GM12878 (cell line): ENCODE measurements around the gene ADCY9. TPM values are rescaled to one million over a fixed set of nuclear protein-coding genes. Genes with fewer than 3 reads are reported as not detected.

Experiments used
- ATAC-seq: fragments of 200-7000 bp; cut with Tn5 transposase; 3 replicates; pipeline ENCODE4 v1.9.1; 2020; ENCODE audit warnings: mild to moderate bottlenecking, moderate library complexity
- BruUV-seq: library from RNA; stranded (reverse); fragments of 400-500 nt; replicated peaks from 2 replicates; lab custom pipeline; 2021; lab: Mats Ljungman, UMichigan
- CTCF ChIA-PET: fragments of 300-600 bp; sonication (Branson Sonifier 250); formaldehyde crosslinking; extraction: SDS; loops from one replicate; lab custom pipeline; 2021; ENCODE audit warnings: inconsistent platforms; lab: Yijun Ruan, JAX
- POLR2A ChIA-PET: fragments of 350-600 bp; formaldehyde crosslinking; extraction: SDS; loops from one replicate; lab custom pipeline; 2021; ENCODE audit warnings: inconsistent platforms; lab: Charles Lee
- RAD21 ChIA-PET: fragments of 300-600 bp; sonication (Branson Sonifier 250); formaldehyde crosslinking; loops from one replicate; lab custom pipeline; 2023; ENCODE audit warnings: antibody characterized with exemption; ENCODE audit not compliant: unreplicated experiment; lab: Charles Lee
- SMC1A ChIA-PET: fragments of 300-600 bp; sonication (Branson Sonifier 250); formaldehyde crosslinking; loops from one replicate; lab custom pipeline; 2023; ENCODE audit not compliant: unreplicated experiment, uncharacterized antibody; lab: Charles Lee
- DNase-seq: peaks from one replicate; pipeline ENCODE4 v3.0.0-alpha.2; 2011; ENCODE audit warnings: low read depth, low spot score
- FAIRE-seq: peaks from 3 replicates; lab custom pipeline; 2011; peaks lifted over from hg19 to GRCh38; lab: Jason Lieb, UNC
- H2AFZ ChIP-seq: 2 replicates; pipeline ENCODE4 v1.6.0; 2011; ENCODE audit warnings: low read depth, low read length, control low read depth; ENCODE audit not compliant: control insufficient read depth
- H3K27ac ChIP-seq: 2 replicates; pipeline ENCODE4 v1.5.1; 2011; ENCODE audit warnings: control low read depth; ENCODE audit not compliant: control insufficient read depth, insufficient read depth
- H3K27me3 ChIP-seq, 2 experiments: replicated peaks in 1 of 2; 2 replicates each; pipeline versions ENCODE4 v1.6.0 to v1.6.1; 2011; ENCODE audit warnings: low read length in 1 of 2; ENCODE audit not compliant: control insufficient read depth in 2 of 2, insufficient read depth in 2 of 2
- H3K36me3 ChIP-seq, 2 experiments: 2 replicates each; pipeline ENCODE4 v1.5.1; 2011; ENCODE audit warnings: low read length in 1 of 2; ENCODE audit not compliant: control insufficient read depth in 2 of 2, insufficient read depth in 2 of 2
- H3K4me1 ChIP-seq: 2 replicates; pipeline ENCODE4 v1.6.1; 2011; ENCODE audit warnings: mild to moderate bottlenecking, low read length, moderate library complexity, mixed read lengths; ENCODE audit not compliant: control insufficient read depth, insufficient read depth
- H3K4me2 ChIP-seq: 2 replicates; pipeline ENCODE4 v1.6.0; 2011; ENCODE audit warnings: control low read depth; ENCODE audit not compliant: control insufficient read depth, insufficient read depth
- H3K4me3 ChIP-seq: fragments of 200-600 bp; sonication (generic); 2 replicates; pipeline ENCODE4 v1.5.1; 2016
- H3K79me2 ChIP-seq: 2 replicates; pipeline ENCODE4 v1.6.0; 2011; ENCODE audit warnings: low read length; ENCODE audit not compliant: control insufficient read depth, insufficient read depth
- H3K9ac ChIP-seq: 2 replicates; pipeline ENCODE4 v1.8.0; 2011; ENCODE audit warnings: low read length, control low read depth, mixed read lengths; ENCODE audit not compliant: control insufficient read depth, insufficient read depth
- H3K9me3 ChIP-seq: replicated peaks from 3 replicates; pipeline ENCODE4 v1.5.1; 2011; ENCODE audit warnings: mild to moderate bottlenecking, low read length; ENCODE audit not compliant: control insufficient read depth, insufficient read depth
- H4K20me1 ChIP-seq: 2 replicates; pipeline ENCODE4 v1.6.0; 2011; ENCODE audit not compliant: control insufficient read depth, insufficient read depth
- POLR2AphosphoS2 ChIP-seq: IDR thresholded peaks from 2 replicates; pipeline ENCODE4 v1.6.1; 2011; ENCODE audit warnings: low read depth, mild to moderate bottlenecking, low read length, improper control_type of control experiment, moderate library complexity
- PRDM15 ChIP-seq: fragments of 450-650 bp; formaldehyde crosslinking; IDR thresholded peaks from 2 replicates; pipeline ENCODE4 v1.4.0; 2020; ENCODE audit warnings: mild to moderate bottlenecking, moderate library complexity
- SUPT20H ChIP-seq: IDR thresholded peaks from 2 replicates; pipeline ENCODE4 v1.6.1; 2011; ENCODE audit warnings: low read depth, mild to moderate bottlenecking, low read length, moderate library complexity, borderline replicate concordance; ENCODE audit not compliant: control insufficient read depth
- WGBS: methylation state at CpG from one replicate; pipeline ENCODE4 v1.1.6; 2016; ENCODE audit warnings: low lambda C conversion rate; ENCODE audit not compliant: insufficient replicate concordance, insufficient coverage; ENCODE audit errors: missing lambda C conversion rate; 5-methylcytosine and 5-hydroxymethylcytosine counted together
- in situ Hi-C: fragments of 300-500 bp; cut with MboI; formaldehyde crosslinking; loops from 9 replicates; pipeline ENCODE4 v1.14.3; 2018; ENCODE audit warnings: mixed read lengths
- intact Hi-C: fragments of 100-400 bp; cut with micrococcal nuclease; formaldehyde crosslinking; loops from one replicate; pipeline ENCODE4 v1.14.2; 2022; ENCODE audit not compliant: unreplicated experiment
- polyA plus RNA-seq, 11 experiments: library from polyadenylated mRNA; depleted of rRNA in 4 of 11; unstranded in 6 of 11; stranded (reverse) in 5 of 11; fragments of >200 nt; fragmentation: Nextera tagmentation in 4 of 11; fragmentation: Illumina TruSeq in 1 of 11; extraction: Ambion mirVana in 4 of 11; extraction: Trizol in 1 of 11; gene quantifications; 1 replicate in 1 of 11; 2 replicates in 10 of 11; pipeline versions ENCODE4 v1.2.1 to v1.2.3, GENCODE V29; 2011 to 2016; ENCODE audit warnings: inconsistent platforms in 2 of 11, missing spikeins in 2 of 11, low read depth in 1 of 11
- total RNA-seq, 4 experiments: library from RNA; depleted of rRNA in 3 of 4; stranded (reverse); fragments of >200 nt in 3 of 4; fragmentation: Illumina TruSeq in 1 of 4; extraction: Trizol in 1 of 4; gene quantifications; 2 replicates each; pipeline versions ENCODE4 v1.2.1 to v1.2.3, GENCODE V29; 2013 to 2021

Gene ADCY9
- total and polyA plus RNA-seq, 10 of the 15 experiments (the other 5 are each of a cell fraction or from before 2014, with no cell fraction given) = 0.09 to 0.41 (median 0.15) TPM; not detected in 3

GRCh38 chr16:4016658-4017057 is 99.6 kb downstream of the ADCY9 start:
- ATAC-seq = no peak
- in situ Hi-C loops = no loop called here
- H3K9ac ChIP-seq = no peak overlapping the region

More at GRCh38 chr16:4016658-4017057, 99.6 kb downstream of the ADCY9 start:
- Histone ChIP-seq H3K79me2 (no peaks in the 10 kb centered on the region), H3K27ac (no peak overlapping the region), H2AFZ (no peak overlapping the region), H3K27me3 (no peaks in the 10 kb centered on the region), H4K20me1 (no peaks in the 10 kb centered on the region), H3K9me3 (no peaks in the 10 kb centered on the region), H3K4me2 (no peak overlapping the region), H3K4me1 (no peaks in the 10 kb centered on the region), H3K36me3 (no peaks in the 10 kb centered on the region), H3K4me3 (no peak overlapping the region)
- TF ChIP-seq SUPT20H (no peak), POLR2AphosphoS2 (no peak), PRDM15 (no peak)
- intact Hi-C loops = no loop called here
- RAD21 ChIA-PET = interaction anchor here (1.2 kb wide), 1 partner anchor 237 kb away, joined by 3 read pairs; no protein-coding TSS in a partner anchor
- no TSS peak for BruUV-seq
- WGBS = 2% methylated on average over 4 of the region's 4 CpGs
- POLR2A ChIA-PET = interaction anchor here (0.7 kb wide), 1 partner anchor 137 kb away, joined by 5 read pairs; no protein-coding TSS in a partner anchor
- CTCF ChIA-PET = no interaction called here
- SMC1A ChIA-PET = interaction anchor here (0.9 kb wide), 1 partner anchor 10 kb away, joined by 3 read pairs; no protein-coding TSS in a partner anchor
- DNase-seq (no peak), FAIRE-seq (no peak)
